Endothelial cell of umbilical vein (primary cell): ENCODE data around the gene MED12L. TPM values are rescaled to one million over a fixed set of nuclear protein-coding genes. Genes with fewer than 3 reads are reported as not detected.

Experiments used
- BruUV-seq: library from RNA; stranded (reverse); fragments of 400-500 nt; replicated peaks from 2 replicates; lab custom pipeline; 2021; lab: Mats Ljungman, UMichigan
- CTCF ChIA-PET: fragments of 300-600, 350-600 bp; sonication (Branson Sonifier 250); formaldehyde crosslinking; loops from one replicate; lab custom pipeline; 2021; ENCODE audit warnings: antibody characterized with exemption, inconsistent platforms; lab: Charles Lee
- POLR2A ChIA-PET: fragments of 300-600, 350-600 bp; sonication (Branson Sonifier 250); formaldehyde crosslinking; loops from one replicate; lab custom pipeline; 2021; ENCODE audit warnings: antibody characterized with exemption, inconsistent platforms; lab: Charles Lee
- DNase-seq: peaks from one replicate; pipeline ENCODE4 v3.0.0-alpha.2; 2011; ENCODE audit warnings: low read depth, low spot score
- FAIRE-seq: peaks from 2 replicates; lab custom pipeline; 2011; peaks lifted over from hg19 to GRCh38; lab: Jason Lieb, UNC
- H2AFZ ChIP-seq: 2 replicates; pipeline ENCODE4 v1.6.0; 2012; ENCODE audit warnings: low read depth, low read length, control low read depth, inconsistent platforms
- H3K27ac ChIP-seq: 2 replicates; pipeline ENCODE4 v1.5.1; 2011; ENCODE audit warnings: low read depth, mild to moderate bottlenecking, control low read depth, low read length, moderate library complexity; ENCODE audit not compliant: insufficient read depth
- H3K27me3 ChIP-seq, 2 experiments: 2 replicates each; pipeline versions ENCODE4 v1.6.0 to v1.6.1; 2011; ENCODE audit warnings: low read length in 2 of 2, mixed read lengths in 1 of 2; ENCODE audit not compliant: control insufficient read depth in 2 of 2, insufficient read depth in 2 of 2
- H3K36me3 ChIP-seq, 2 experiments: 2 replicates in 1 of 2; 3 replicates in 1 of 2; pipeline ENCODE4 v1.5.1; 2011; ENCODE audit warnings: low read length in 2 of 2, mild to moderate bottlenecking in 1 of 2, moderate library complexity in 1 of 2; ENCODE audit not compliant: control insufficient read depth in 2 of 2, insufficient read depth in 2 of 2; ENCODE audit errors: extremely low read depth in 1 of 2
- H3K4me1 ChIP-seq: 3 replicates; pipeline ENCODE4 v1.5.1; 2011; ENCODE audit warnings: mild to moderate bottlenecking, low read length; ENCODE audit not compliant: control insufficient read depth, insufficient read depth; ENCODE audit errors: extremely low read depth
- H3K4me2 ChIP-seq: 2 replicates; pipeline ENCODE4 v1.6.1; 2011; ENCODE audit warnings: low read length, control low read depth, mixed read lengths; ENCODE audit not compliant: insufficient read depth
- H3K4me3 ChIP-seq, 3 experiments: fragments of 200-600 bp in 1 of 3; sonication (generic), shearing (Covaris generic) in 1 of 3; replicated peaks in 1 of 3; 2 replicates each; pipeline ENCODE4 v1.5.1; 2011 to 2016; ENCODE audit warnings: control low read depth in 3 of 3, low read length in 3 of 3, mild to moderate bottlenecking in 2 of 3, inconsistent platforms in 1 of 3, low read depth in 1 of 3, moderate library complexity in 1 of 3; ENCODE audit not compliant: insufficient read depth in 1 of 3
- H3K79me2 ChIP-seq: 2 replicates; pipeline ENCODE4 v1.6.0; 2012; ENCODE audit warnings: low read length, inconsistent platforms; ENCODE audit not compliant: control insufficient read depth, insufficient read depth
- H3K9ac ChIP-seq: replicated peaks from 2 replicates; pipeline ENCODE3; 2011; ENCODE audit warnings: low read length, control low read depth; ENCODE audit not compliant: insufficient read depth; ENCODE audit errors: extremely low read depth
- H3K9me1 ChIP-seq: replicated peaks from 3 replicates; pipeline ENCODE4 v1.6.0; 2011; ENCODE audit warnings: mild to moderate bottlenecking, low read length; ENCODE audit not compliant: control insufficient read depth, insufficient read depth; ENCODE audit errors: extremely low read depth
- H3K9me3 ChIP-seq: replicated peaks from 2 replicates; pipeline ENCODE4 v1.5.1; 2012; ENCODE audit warnings: low read length, inconsistent platforms; ENCODE audit not compliant: control insufficient read depth, insufficient read depth
- H4K20me1 ChIP-seq: replicated peaks from 2 replicates; pipeline ENCODE3; 2011; ENCODE audit warnings: mild to moderate bottlenecking, low read length; ENCODE audit not compliant: control insufficient read depth, insufficient read depth; ENCODE audit errors: extremely low read depth
- EZH2 ChIP-seq: IDR thresholded peaks from 2 replicates; pipeline ENCODE4 v1.6.1; 2012; ENCODE audit warnings: borderline replicate concordance, low read depth, mild to moderate bottlenecking, moderate library complexity, low read length, inconsistent platforms; ENCODE audit not compliant: severe bottlenecking
- GATA2 ChIP-seq: IDR thresholded peaks from 2 replicates; pipeline ENCODE4 v1.7.0; 2011; ENCODE audit warnings: low read depth, mild to moderate bottlenecking, moderate library complexity, mixed read lengths, low read length; ENCODE audit not compliant: insufficient read length, insufficient read depth
- JUN ChIP-seq: IDR thresholded peaks from 2 replicates; pipeline ENCODE4 v1.6.1; 2011; ENCODE audit warnings: borderline replicate concordance, low read depth; ENCODE audit not compliant: insufficient read length, insufficient read depth
- POLR2AphosphoS5 ChIP-seq: IDR thresholded peaks from 2 replicates; pipeline ENCODE4 v1.6.1; 2012; ENCODE audit warnings: low read depth, mild to moderate bottlenecking, control low read depth, low read length, moderate library complexity; ENCODE audit not compliant: insufficient read depth
- dilution Hi-C: fragments of 300-500 bp; cut with MboI; formaldehyde crosslinking; loops from one replicate; pipeline ENCODE4 v1.15.0; 2019; ENCODE audit warnings: low sequenced_read_pairs; ENCODE audit not compliant: extremely low pct_ligation_motif_present
- intact Hi-C: fragments of 100-400 bp; cut with micrococcal nuclease; formaldehyde crosslinking; loops from one replicate; pipeline ENCODE4 v1.10.0; 2022
- polyA plus RNA-seq, 4 experiments: library from polyadenylated mRNA; depleted of rRNA in 3 of 4; stranded (reverse) in 3 of 4; unstranded in 1 of 4; fragments of >200 nt; gene quantifications; 2 replicates each; pipeline versions ENCODE4 v1.2.1 to v1.2.3, GENCODE V29; 2011 to 2012; ENCODE audit warnings: missing spikeins in 1 of 4
- total RNA-seq: library from RNA; stranded (reverse); gene quantifications from 2 replicates; pipeline ENCODE4 v1.2.3, GENCODE V29; 2021
- TF ChIP-seq, protein P1 (sequence below), 2 donors: IDR thresholded peaks; 1 replicate in 1 of 2; 2 replicates in 1 of 2; pipeline ENCODE4 v1.5.1; 2011; ENCODE audit warnings: low read length in 2 of 2, mild to moderate bottlenecking in 2 of 2, moderate library complexity in 2 of 2, control low read depth in 1 of 2, inconsistent platforms in 1 of 2, low read depth in 1 of 2; ENCODE audit not compliant: insufficient read depth in 1 of 2; ENCODE audit errors: extremely low read depth in 1 of 2

Gene MED12L
- total and polyA plus RNA-seq, 2 donors (not counting 3 experiments of a cell fraction or from before 2014, with no cell fraction given) = 0.03 to 0.27 TPM

DNA sequence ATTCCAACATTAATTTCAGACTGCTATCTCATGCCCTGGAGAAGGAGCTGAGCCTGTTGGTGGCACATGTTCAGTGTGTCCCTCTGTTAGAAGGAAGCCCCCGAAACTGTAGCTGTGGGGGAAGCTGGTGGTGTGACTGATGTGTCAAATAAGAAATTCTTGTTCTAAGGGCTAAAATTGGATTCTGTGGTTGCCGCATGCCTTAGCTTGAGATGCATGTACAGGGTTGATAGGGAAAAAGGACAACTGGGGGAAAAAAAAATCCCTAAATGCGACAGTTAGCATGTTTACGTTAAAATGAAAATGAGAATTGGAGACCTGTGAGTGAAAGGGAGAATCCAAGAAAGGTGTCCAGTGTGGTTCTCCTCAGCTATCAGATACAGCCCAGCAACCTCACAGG is 58.6 kb downstream of the MED12L start:
- intact Hi-C loops (no loop called here), dilution Hi-C loops (no loop called here)
- Histone ChIP-seq H3K9ac (no peak overlapping the region), H3K4me3 (no peak overlapping the region), H3K9me1 (no peaks in the 10 kb centered on the region), H3K27me3 (peaks cover 11 to 18% of the 10 kb centered on the region in 2 experiments), H3K36me3 (no peaks in the 10 kb centered on the region), H3K4me1 (peaks cover 8% of the 10 kb centered on the region), H3K79me2 (no peaks in the 10 kb centered on the region), H3K4me2 (no peak overlapping the region), H2AFZ (no peak overlapping the region), H3K9me3 (no peaks in the 10 kb centered on the region), H4K20me1 (no peaks in the 10 kb centered on the region), H3K27ac (no peak overlapping the region)
- FAIRE-seq (no peak), DNase-seq (no peak)
- no peak for TF ChIP-seq POLR2AphosphoS5
- no peak for TF ChIP-seq JUN
- TF ChIP-seq GATA2 = no peak
- TF ChIP-seq, protein P1, sequence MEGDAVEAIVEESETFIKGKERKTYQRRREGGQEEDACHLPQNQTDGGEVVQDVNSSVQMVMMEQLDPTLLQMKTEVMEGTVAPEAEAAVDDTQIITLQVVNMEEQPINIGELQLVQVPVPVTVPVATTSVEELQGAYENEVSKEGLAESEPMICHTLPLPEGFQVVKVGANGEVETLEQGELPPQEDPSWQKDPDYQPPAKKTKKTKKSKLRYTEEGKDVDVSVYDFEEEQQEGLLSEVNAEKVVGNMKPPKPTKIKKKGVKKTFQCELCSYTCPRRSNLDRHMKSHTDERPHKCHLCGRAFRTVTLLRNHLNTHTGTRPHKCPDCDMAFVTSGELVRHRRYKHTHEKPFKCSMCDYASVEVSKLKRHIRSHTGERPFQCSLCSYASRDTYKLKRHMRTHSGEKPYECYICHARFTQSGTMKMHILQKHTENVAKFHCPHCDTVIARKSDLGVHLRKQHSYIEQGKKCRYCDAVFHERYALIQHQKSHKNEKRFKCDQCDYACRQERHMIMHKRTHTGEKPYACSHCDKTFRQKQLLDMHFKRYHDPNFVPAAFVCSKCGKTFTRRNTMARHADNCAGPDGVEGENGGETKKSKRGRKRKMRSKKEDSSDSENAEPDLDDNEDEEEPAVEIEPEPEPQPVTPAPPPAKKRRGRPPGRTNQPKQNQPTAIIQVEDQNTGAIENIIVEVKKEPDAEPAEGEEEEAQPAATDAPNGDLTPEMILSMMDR (IDR thresholded peaks at IDR 0.05; ENCODE audit: extremely low read depth in 1 of 2, insufficient read depth in 1 of 2, low read depth in 1 of 2, low read length in 2 of 2) = no peak
- no peak for TF ChIP-seq EZH2
- no TSS peak for BruUV-seq
- POLR2A ChIA-PET = no interaction called here
- CTCF ChIA-PET = interaction anchor here (0.8 to 1.0 kb wide), 2 partner anchors 218 to 220 kb away, joined by 3 read pairs; no protein-coding TSS in a partner anchor
